Common myeloid progenitor, CD34-positive (primary cell): ENCODE results near the gene TEX11.
"Not testable (repeated sequence)": the region's sequence is repeated elsewhere in the genome, so short reads cannot be mapped to it uniquely, and the experiment has no call there.

Source experiments
- CTCF ChIA-PET: fragments of 350-600 bp; sonication (Branson Sonifier 250); formaldehyde crosslinking; loops from one replicate; lab custom pipeline; 2021; ENCODE audit warnings: antibody characterized with exemption; lab: Charles Lee
- POLR2A ChIA-PET: fragments of 350-600 bp; sonication (Branson Sonifier 250); formaldehyde crosslinking; loops from one replicate; lab custom pipeline; 2021; ENCODE audit warnings: antibody characterized with exemption; lab: Charles Lee
- DNase-seq, 3 donors: peaks; one replicate each; pipeline versions ENCODE4 v3.0.0 to v3.0.0-alpha.2; 2013
- H3K27ac ChIP-seq, 2 experiments: 1 replicate in 1 of 2; 2 replicates in 1 of 2; pipeline ENCODE4 v1.7.0; 2013; ENCODE audit warnings: inconsistent platforms in 2 of 2, low read length in 2 of 2, mild to moderate bottlenecking in 2 of 2, low read depth in 1 of 2, moderate library complexity in 1 of 2; ENCODE audit not compliant: severe bottlenecking in 2 of 2, insufficient read depth in 1 of 2, poor library complexity in 1 of 2
- H3K27me3 ChIP-seq, 5 experiments: replicated peaks in 2 of 5; 1 replicate in 3 of 5; 2 replicates in 2 of 5; pipeline versions ENCODE4 v1.6.1 to v1.7.0; 2013; ENCODE audit warnings: low read length in 4 of 5, mild to moderate bottlenecking in 2 of 5, moderate library complexity in 2 of 5, inconsistent platforms in 1 of 5; ENCODE audit not compliant: insufficient read depth in 5 of 5, control insufficient read depth in 4 of 5
- H3K36me3 ChIP-seq, 4 experiments: 1 replicate in 2 of 4; 2 replicates in 2 of 4; pipeline versions ENCODE4 v1.6.1 to v1.7.0; 2013; ENCODE audit warnings: low read length in 3 of 4, control low read depth in 1 of 4, mild to moderate bottlenecking in 1 of 4; ENCODE audit not compliant: control insufficient read depth in 4 of 4, insufficient read depth in 4 of 4
- H3K4me1 ChIP-seq, 4 experiments: 1 replicate in 3 of 4; 2 replicates in 1 of 4; pipeline versions ENCODE4 v1.6.1 to v1.7.1; 2013; ENCODE audit warnings: low read length in 3 of 4, mild to moderate bottlenecking in 3 of 4, control low read depth in 1 of 4, inconsistent platforms in 1 of 4, moderate library complexity in 1 of 4; ENCODE audit not compliant: control insufficient read depth in 4 of 4, insufficient read depth in 4 of 4; ENCODE audit errors: control extremely low read depth in 1 of 4
- H3K4me3 ChIP-seq, 7 experiments: 1 replicate in 4 of 7; 2 replicates in 3 of 7; pipeline versions ENCODE4 v1.5.1 to v1.7.0; 2013; ENCODE audit warnings: mild to moderate bottlenecking in 7 of 7, low read length in 6 of 7, moderate library complexity in 6 of 7, inconsistent platforms in 2 of 7, low read depth in 2 of 7, control low read depth in 1 of 7; ENCODE audit not compliant: insufficient read depth in 4 of 7, control insufficient read depth in 1 of 7; ENCODE audit errors: extremely low read depth in 1 of 7
- H3K9me3 ChIP-seq, 5 experiments: 1 replicate in 4 of 5; 2 replicates in 1 of 5; pipeline versions ENCODE4 v1.6.1 to v1.7.1; 2013; ENCODE audit warnings: low read length in 4 of 5, mild to moderate bottlenecking in 2 of 5, inconsistent platforms in 1 of 5, low read depth in 1 of 5, moderate library complexity in 1 of 5; ENCODE audit not compliant: control insufficient read depth in 4 of 5, insufficient read depth in 2 of 5; ENCODE audit errors: control extremely low read depth in 1 of 5
- whole genome bisulfite sequencing: methylation state at CpG from one replicate; pipeline ENCODE4 v1.1.5; 2013; ENCODE audit not compliant: insufficient coverage; 5-methylcytosine and 5-hydroxymethylcytosine counted together

The TEX11 gene

DNA sequence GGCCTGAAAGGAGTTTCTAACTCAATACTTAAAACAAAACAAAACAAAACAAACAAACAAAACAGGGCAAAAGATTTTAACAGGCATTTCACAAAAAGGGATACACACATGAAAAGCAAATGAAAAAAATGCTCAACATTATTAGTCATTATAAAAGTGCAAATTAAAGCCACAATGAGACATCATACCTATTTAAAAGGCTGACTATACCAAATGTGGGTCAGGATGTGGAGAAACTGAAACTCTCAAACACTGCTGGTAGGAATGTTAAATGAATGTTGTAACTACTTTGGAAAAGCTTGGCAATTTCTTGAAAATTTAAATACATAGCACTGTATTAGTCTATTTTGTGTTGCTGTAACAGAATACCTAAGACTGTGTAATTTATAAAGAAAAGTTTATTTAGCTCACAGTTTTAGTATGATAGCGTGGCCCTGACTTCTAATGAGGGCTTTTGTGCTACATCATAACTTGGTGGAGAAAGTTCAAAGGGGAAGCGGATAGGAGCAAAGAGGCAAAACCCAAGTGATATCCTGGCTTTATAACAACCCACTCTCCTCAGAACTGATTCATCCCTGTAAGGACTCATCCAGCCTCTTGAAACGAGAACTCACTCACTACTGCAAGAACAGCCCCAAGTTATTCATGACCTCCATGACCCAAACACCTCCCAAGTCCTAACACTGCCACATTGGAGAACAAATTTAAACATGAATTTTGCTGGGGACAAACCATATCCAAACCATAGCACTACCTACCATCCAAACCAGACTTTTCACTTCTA is 214.0 kb downstream of the TEX11 start:
- no peaks in the 10 kb centered on the region for H3K36me3 ChIP-seq
- H3K27me3 ChIP-seq, result no peaks in the 10 kb centered on the region
- H3K4me3 ChIP-seq, result no peak overlapping the region
- H3K27ac ChIP-seq, result no peak overlapping the region
- ChIA-PET POLR2A (no interaction called here), CTCF (no interaction called here)
- WGBS, result 61% methylated on average over 2 of the region's 3 CpGs
- H3K4me1 ChIP-seq, result no peaks in the 10 kb centered on the region
- no peak for DNase-seq
- H3K9me3 ChIP-seq, result peaks cover 0 to under 1% (median 0%) of the 10 kb centered on the region in 5 experiments

DNA sequence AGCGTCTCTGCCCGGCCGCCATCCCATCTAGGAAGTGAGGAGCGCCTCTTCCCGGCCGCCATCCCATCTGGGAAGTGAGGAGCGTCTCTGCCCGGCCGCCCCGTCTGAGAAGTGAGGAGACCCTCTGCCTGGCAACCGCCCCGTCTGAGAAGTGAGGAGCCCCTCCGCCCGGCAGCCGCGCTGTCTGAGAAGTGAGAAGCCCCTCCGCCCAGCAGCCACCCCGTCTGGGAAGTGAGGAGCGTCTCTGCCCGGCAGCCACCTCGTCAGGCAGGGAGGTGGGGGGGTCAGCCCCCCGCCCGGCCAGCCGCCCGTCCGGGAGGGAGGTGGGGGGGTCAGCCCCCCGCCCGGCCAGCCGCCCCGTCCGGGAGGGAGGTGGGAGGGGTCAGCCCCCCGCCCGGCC is 229.1 kb downstream of the TEX11 start:
- WGBS, result 86% methylated on average over 12 of the region's 33 CpGs
- POLR2A ChIA-PET, H3K27ac ChIP-seq, H3K9me3 ChIP-seq, CTCF ChIA-PET, H3K36me3 ChIP-seq, H3K4me3 ChIP-seq, H3K4me1 ChIP-seq, DNase-seq, H3K27me3 ChIP-seq: not testable (repeated sequence)

DNA sequence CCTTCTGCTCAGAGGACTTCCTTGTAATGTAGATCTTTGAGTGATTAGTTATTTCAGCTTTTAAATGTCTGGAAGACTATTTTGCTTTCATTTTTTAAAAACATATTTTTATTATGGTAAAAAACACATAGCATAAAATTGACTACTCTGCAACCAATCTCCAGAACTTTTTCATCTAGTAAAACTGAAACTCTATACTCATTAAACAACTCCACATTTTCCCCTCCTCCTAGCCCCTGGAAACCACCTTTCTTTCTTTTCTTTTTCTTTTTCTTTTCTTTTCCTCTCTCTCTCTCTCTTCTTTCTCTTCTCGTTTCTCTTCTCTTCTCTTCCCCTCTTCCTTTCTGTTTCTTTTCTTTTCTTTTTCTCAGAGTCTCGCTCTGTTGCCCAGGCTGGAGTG is 233.2 kb downstream of the TEX11 start:
- no peak overlapping the region for H3K27ac ChIP-seq
- H3K4me3 ChIP-seq, result no peak overlapping the region
- H3K9me3 ChIP-seq, result no peaks in the 10 kb centered on the region
- H3K4me1 ChIP-seq, result no peaks in the 10 kb centered on the region
- no peaks in the 10 kb centered on the region for H3K36me3 ChIP-seq
- no peaks in the 10 kb centered on the region for H3K27me3 ChIP-seq
- CTCF ChIA-PET, result no interaction called here
- DNase-seq, result no peak
- POLR2A ChIA-PET, result no interaction called here
- WGBS, result 81% methylated on average over 2 of the region's 2 CpGs

DNA sequence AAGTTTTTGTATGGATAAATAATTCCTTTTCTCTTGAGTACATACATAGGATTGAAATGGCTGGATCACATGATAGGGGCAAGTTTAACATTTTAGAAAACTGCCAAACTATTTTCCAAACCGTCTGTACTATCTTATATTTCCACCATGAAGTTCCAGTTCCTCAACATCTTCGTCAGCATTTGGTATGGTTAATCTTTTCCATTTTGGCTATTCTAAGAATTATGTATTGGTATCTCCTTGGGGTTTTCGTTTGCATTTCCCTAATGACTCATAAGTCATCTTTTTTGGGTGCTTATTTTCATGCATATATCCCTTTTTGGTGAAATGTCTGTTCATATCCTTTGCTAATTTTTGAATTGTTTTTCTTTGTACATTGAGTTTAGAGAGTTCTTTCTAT is 236.2 kb downstream of the TEX11 start:
- WGBS, result no CpG with 5 or more reads among the region's 3 CpGs
- CTCF ChIA-PET, result no interaction called here

DNA sequence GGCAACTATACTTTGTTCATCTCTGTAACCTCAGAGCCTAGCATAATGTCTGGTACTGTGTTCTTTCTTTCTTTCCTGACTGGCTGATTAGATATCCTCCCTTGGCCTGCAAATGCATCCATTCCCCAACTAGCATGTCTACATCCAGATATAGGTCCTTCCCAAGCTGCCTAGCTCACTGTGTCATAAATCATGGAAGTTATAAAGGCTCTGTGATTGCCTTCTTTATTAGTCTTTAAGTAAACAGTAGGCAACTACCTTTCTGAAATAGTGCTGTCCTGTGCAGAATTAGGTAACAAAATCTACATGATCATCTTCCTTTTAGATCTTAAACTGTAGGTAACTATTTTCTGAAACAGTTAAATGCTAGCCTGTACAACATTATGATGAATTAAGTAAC is 239.4 kb downstream of the TEX11 start:
- Histone ChIP-seq H3K27me3 (peaks cover 0 to 2% (median 0%) of the 10 kb centered on the region in 5 experiments), H3K36me3 (no peaks in the 10 kb centered on the region), H3K27ac (no peak overlapping the region), H3K9me3 (no peaks in the 10 kb centered on the region), H3K4me3 (no peak overlapping the region), H3K4me1 (no peaks in the 10 kb centered on the region)
- CTCF ChIA-PET, result no interaction called here
- POLR2A ChIA-PET, result no interaction called here
- DNase-seq, result no peak

More for the DNA sequence above, 236.2 kb downstream of the TEX11 start:
- Histone ChIP-seq H3K4me1 (no peaks in the 10 kb centered on the region), H3K27ac (no peak overlapping the region), H3K4me3 (no peak overlapping the region), H3K27me3 (peaks cover 0 to 2% (median 0%) of the 10 kb centered on the region in 5 experiments), H3K9me3 (no peaks in the 10 kb centered on the region), H3K36me3 (no peaks in the 10 kb centered on the region)
- DNase-seq, result no peak
- POLR2A ChIA-PET, result no interaction called here

DNA sequence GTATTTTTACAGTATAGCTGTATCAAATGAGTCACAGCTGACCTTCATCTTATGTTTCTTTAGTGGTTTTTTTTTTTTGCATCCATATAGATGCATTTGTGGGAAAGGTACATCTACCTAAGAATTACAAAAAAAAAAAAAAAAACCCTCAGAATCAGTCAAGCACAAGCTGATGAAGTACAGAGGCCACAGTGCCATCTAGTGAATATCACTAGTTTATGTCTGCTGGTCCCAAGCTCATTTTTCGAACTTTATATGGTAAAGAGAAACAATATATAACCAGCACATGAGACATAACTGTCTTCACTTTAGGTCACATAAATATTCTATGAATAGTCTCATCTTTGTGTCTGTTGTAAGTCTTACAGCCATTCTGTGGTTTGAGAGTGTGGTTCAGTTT is 243.8 kb downstream of the TEX11 start:
- WGBS, result no CpG with 5 or more reads among the region's 1 CpG
- Histone ChIP-seq H3K4me3 (no peak overlapping the region), H3K9me3 (no peaks in the 10 kb centered on the region), H3K36me3 (no peaks in the 10 kb centered on the region), H3K27me3 (peaks cover 0 to 2% (median 0%) of the 10 kb centered on the region in 5 experiments), H3K27ac (no peak overlapping the region), H3K4me1 (no peaks in the 10 kb centered on the region)
- ChIA-PET CTCF (interaction anchor here (0.7 to 1.0 kb wide), 4 partner anchors 9 to 229 kb away, joined by 3 to 4 read pairs (median 3); no protein-coding TSS in a partner anchor), POLR2A (no interaction called here)
- DNase-seq, result peak; percentile 32 to 62 (median 55)

DNA sequence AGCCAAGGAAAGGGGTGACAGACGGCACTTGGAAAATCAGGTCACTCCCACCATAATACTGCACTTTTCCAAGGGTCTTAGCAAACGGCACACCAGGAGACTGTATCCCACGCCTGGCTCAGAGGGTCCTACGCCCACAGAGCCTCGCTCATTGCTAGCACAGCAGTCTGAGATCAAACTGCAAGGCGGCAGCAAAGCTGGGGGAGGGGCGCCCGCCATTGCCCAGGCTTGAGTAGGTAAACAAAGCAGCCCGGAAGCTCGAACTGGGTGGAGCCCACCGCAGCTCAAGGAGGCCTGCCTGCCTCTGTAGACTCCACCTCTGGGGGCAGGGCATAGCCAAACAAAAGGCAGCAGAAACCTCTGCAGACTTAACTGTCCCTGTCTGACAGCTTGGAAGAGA is 247.4 kb downstream of the TEX11 start:
- POLR2A ChIA-PET, H3K4me1 ChIP-seq, H3K27me3 ChIP-seq, DNase-seq, H3K27ac ChIP-seq, H3K36me3 ChIP-seq, H3K4me3 ChIP-seq, CTCF ChIA-PET, H3K9me3 ChIP-seq: not testable (repeated sequence)
- WGBS, result 87% methylated on average over 4 of the region's 11 CpGs
